Measurements from ENCODE around the gene LIMS2.

LIMS2 gene

DNA sequence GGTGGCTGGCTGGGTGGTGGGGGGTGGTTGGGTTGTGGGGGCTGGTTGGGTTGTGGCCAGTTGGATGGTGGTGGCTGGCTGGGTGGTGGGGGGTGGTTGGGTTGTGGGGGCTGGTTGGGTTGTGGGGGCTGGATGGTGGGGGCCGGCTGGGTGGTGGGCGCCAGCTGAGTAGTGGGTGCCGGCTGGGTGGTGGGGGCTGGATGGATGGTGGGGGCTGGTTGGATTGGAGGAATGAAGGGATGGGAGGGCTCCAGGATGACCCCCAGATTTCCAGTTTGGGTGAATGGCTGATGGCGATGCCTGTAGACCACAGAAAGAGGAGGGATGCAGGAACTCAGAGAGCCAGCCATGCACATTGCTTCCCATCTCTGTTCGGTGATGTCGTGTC is 56.1 kb downstream of the LIMS2 start:
- no peak for DNase-seq

DNA sequence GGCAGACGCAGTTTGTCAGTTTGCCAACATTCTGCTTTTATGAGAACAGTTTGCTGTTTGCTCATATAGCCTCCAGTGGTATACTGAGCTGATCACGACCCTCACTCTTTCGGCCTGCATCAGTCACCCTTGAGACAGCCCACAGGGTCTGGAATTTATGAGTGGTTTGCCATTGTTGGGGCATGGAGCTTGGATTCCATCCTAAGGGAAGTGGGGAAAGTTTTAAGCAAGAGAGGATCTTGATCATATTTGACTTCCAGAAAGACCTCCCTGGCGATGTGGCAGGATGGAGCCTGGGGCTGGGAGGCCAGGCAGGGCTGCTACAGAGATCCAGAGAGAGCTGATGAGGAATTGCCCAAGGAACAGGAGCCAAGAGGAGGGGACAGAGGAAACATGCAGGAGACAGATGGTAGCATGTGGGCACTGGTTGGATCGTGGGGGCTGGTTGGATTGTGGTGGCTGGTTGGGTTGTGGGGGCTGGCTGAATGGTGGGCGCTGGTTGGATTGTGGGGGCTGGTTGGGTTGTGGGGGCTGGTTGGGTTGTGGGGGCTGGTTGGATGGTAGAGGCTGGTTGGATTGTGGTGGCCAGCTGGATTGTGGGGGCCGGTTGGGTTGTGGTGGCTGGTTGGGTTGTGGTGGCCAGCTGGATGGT is 56.7 kb downstream of the LIMS2 start:
- no peak for DNase-seq

DNA sequence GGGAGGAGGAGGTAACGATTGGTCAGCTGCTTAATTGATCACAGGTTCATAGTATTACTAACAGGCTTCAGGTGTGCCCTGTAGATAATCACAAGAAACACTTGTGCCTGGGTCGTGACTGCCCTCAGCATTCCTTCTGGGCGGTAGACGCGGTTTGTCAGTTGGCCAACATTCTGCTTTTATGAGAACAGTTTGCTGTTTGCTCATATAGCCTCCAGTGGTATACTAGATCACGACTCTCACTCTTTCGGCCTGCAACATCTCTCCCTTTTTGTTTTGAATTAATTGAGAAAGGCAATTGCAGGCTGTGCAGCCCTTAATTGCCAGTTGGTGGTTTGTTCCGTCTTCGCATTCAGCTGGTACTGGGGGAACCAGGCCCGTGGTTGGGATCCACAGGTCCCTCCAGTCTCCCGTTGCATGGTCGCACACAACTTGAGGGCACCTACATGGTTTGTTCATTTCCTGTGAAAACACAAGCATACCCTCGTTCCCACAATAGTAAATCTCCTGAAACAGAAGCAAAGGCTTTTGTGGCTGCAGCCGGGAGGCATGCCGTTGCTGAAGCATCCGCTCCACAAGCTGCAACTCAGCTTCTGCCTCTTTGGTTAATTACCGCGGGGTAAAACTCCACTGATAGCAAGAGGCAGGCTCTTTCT is 59.7 kb downstream of the LIMS2 start:
- DNase-seq = no peak

DNA sequence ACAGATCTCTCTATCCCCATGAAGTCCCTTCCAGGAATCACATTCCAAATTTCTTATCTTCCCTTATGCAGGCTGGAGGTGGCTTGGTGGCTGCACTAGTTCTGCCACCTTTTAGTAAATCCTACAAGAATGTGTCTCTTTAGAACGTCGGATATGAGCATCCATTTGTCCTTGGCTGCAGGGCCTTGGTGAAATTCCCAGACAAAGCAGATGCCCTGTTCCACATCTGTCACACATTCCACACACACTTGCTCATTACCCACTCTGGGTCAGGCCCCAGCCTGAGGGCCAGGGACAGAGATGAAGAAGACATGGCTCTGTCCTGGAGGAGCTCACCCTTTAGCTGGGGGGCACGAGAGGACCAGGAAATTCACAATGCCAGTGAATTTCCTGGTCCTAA is 60.6 kb downstream of the LIMS2 start:
- DNase-seq = no peak

- no peak for DNase-seq
These were observed 61.1 kb downstream of the LIMS2 start for GRCh38 chr2:127614246-127614645.

DNA sequence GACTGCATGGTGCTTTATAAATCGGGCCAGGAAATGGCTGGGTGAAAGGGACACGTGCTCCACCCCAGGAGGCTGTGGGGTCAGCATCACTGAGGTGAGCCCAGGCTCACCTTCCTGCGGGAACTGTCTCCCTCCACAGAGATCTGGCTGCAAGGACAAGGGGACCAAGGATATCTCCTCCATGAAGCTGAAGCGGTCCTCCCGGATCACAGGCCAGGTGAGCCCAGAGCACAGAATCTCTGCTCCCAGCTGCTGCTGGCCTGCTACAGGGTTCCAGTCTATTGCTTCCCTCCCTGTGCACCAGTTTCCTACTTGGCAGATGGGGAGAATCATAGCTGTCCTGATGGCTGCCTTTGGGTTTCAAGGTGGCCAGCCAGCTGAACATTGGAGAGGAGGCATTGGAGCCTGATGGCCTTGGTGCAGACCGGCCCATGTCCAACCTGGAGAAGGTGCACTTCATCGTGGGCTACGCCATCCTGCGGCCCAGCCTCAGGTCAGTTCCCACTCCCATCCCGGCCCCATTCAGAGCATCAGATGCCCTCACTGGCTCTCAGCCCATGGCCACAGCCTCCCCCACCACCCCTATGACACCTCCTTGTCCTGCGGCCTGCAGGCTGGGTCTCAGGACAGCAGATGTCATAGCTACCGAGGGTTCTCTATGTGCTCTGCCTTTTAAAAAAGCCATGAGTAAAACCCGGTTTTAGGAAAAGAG is 63.1 kb downstream of the LIMS2 start:
- no peak for DNase-seq

DNA sequence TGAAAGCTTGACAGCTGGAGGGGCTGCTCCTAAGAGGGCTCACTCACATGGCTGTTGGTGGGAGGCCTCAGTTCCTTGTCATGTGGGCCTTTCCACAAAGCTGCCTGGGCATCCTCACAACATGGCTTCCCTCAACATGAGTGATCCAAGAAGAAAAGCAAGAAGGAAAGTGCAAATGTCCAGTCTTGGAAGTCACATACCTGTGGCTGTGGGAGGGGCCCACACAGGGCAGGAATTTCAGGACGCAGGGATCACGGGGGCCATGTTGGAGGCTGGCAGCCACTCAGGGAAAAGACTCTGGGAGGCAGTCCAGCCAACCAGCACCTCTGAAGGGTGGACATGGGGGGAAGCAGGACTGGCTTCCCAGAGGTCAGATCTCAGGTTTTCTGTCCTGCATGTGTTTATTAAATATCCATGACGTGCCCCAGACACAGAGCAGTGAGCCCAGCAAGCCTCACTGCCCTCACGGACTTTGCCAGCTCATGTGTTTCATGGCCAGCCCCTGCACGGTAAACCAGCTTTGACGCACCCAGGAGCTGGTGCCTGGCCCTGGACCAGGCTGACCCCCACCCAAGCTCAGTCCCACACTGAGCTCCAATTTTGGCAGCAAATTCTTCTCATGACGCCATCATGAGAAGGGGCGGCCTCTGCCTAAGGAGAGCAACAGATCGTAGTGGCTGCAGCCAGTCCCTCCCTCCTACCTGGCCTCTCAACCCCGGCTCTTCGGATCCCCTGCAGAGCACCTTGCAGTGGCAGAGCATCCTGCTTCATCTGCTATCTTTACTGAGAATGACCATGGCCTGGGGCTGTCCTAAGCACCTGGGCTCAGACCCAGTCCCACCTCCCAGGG is 64.0 kb downstream of the LIMS2 start:
- no peak for DNase-seq

DNA sequence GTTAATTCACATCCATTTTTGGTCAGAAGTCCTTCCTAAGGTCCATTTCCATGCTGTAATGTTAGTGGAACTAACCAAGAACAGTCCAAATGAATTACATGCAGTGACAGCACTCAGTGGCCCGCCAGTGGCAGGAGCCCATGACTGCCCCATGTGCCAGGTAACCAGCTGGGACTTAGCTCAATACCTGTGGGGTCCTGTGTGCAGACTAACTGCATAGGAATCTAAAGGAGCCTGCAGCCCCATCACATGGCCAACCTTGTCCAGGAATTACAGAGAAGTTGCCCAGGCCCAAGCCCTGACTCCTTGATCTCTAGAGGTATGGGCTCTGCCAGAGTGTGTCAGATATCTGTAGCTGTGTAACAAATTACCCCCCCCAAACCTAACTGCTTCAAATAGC is 64.8 kb downstream of the LIMS2 start:
- no peak for DNase-seq

GRCh38 chr2:127609818-127610217 is 65.5 kb downstream of the LIMS2 start:
- no peak for DNase-seq

DNA sequence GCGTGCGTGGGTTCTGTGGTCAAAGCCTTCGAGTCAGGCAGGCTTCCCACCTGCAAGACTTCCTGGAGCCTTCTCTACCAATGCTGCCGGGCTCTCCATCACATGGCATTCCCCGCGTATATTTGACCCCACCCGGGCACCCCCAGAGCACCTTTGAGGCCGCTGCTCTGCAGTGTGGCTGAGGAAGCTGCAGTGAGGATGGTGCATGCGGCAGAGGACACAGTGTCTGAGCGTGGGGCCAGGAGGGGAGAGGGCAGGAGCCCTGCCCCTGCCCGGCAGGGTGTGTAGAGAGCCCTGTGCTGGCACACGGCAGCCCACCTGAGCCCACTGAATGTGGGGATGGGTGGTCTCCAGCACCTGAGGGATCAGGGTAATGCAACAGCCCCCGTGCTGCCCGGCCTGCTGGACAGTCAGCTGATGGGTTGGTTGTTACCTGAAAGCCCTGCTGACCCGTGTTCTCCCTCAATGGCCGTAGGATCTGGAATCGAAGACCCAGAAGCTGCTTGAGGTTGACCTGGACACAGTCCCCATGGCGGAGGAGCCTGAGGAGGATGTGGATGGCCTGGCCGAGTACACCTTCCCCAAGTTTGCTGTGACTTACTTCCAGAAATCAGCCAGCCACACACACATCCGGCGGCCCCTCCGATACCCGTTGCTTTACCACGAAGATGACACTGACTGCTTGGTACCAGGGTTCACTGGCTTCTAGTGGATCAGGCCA is 66.1 kb downstream of the LIMS2 start:
- no peak for DNase-seq

DNA sequence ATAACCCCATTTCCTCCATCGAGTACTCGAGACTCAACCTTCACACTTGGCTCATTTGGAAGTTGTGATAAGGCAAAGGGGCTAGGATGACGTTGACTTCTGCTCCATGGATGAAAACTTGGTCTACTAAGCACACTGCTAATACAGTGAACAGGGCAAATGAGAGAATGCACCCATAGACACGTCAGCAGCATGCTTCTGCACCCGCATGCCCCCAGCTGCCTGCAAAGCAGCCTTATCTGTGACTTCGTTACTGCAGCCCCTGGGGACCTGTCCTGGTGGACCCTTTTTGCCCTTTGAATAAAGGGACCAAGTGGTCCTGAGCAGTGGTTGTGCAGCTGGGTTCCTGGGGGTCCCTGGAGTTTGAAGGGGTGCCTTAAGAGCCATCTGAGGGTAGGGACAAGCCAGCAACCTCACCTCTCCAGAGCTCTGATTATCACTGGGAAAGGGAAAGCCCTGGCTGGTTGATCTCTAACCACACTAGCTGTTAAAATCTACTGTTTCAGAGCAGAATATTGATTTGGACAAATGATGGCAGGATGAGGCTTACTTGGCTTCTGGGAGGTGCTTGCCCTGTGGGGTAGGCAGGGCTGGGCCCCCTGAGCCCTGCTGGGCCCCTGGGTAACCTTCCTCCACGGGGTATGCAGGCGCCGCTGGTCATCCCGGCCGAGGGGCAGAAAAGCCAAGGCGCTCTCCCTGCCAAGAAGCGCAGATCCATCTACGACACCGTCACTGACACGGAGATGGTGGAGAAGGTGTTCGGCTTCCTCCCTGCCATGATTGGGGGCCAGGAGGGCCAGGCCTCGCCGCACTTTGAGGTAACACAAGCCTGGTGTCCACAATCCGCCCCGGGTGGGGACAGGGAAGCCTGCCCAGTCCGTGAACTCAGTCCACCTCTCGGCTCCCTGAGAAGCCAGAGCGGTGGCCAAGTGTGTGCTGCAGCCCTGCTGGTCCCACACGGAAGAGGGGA is 67.0 kb downstream of the LIMS2 start:
- no peak for DNase-seq

DNA sequence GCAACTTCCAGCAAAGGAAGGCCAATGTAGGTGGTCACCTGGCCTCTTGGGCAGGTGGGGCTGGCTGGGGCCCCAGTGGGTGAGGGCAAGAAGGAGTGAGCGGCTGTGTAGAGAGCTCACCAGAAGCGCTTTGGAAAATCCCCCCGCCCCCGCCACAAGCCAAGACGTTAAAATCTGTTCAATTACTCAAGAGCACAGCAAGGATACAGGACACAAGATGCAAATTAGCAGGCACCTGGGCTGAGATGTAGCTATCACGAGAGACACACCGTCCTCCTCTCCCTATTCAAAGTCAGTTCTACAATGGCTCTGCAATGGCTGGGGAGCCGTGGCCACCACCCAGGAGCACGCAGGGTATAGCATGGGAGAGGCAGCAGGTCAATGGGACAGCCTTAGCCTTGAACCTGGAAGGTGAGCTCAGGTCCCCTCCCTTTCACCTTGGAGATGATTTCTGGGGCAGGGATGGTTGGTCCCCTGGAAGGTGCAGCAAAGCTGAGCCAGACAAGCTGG is 67.9 kb downstream of the LIMS2 start:
- DNase-seq = no peak

DNA sequence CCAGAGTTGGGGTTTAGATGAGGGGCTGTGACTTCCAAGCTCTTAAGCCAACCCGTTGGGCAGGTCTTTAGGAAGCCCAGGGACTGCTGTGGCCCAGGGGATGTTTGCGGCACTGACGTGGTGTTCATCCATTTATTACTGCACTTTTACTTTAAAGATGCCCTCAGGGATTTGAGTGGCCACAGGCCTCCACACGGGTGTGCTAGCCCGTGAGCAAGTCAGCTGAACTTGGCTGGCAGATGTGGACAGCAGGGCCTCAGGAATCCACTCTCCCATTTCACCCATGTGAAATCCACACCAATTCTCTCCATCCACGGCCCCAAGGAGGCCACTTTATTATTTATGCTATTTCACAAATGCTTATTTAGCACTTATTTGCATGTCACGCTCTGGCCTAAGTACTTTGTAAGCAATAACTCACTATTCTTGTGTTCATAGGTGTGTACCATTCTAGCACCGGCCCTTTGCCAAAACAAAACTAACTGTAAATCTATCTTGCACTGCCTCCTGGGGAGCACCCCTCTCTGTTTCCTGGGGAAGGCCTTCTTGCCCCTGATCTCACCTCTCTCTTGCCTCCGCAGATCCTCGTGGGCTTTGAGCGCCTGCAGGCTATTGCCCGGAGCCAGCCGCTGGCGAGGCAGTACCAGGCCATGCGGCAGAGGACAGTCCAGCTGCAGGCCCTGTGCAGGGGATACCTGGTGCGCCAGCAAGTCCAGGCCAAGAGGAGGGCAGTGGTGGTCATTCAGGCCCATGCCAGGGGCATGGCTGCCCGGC is 68.5 kb downstream of the LIMS2 start:
- no peak for DNase-seq

DNA sequence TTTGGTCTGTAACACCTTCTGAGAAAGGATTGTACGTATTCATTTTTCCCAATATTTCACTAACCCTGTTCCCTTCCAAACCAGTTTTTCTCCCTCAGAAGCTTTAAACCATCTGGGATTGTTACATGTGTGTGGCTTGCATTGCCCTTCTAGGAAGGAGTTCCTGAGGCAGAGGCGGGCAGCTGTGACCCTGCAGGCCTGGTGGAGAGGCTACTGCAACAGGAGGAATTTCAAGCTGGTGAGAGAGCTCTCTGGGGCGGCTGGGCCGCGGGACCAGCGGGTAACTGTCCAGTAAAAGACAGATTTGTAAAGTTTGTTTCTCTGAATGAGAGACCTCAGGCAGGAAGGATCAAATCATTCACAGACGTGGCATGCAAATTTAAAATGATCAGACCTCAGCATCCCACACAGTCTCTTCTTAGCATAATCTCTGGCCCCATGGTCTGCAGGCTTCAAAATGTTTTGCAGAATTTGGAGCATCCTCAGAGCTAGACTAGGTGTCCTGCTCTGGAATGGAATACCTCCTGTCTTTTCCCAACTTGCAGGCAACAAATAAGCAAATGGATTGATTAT is 69.6 kb downstream of the LIMS2 start:
- DNase-seq = no peak

GRCh38 chr2:127604986-127605385 is 70.3 kb downstream of the LIMS2 start:
- no peak for DNase-seq

- no peak for DNase-seq
These were observed 76.1 kb downstream of the LIMS2 start for GRCh38 chr2:127599211-127599610.

DNA sequence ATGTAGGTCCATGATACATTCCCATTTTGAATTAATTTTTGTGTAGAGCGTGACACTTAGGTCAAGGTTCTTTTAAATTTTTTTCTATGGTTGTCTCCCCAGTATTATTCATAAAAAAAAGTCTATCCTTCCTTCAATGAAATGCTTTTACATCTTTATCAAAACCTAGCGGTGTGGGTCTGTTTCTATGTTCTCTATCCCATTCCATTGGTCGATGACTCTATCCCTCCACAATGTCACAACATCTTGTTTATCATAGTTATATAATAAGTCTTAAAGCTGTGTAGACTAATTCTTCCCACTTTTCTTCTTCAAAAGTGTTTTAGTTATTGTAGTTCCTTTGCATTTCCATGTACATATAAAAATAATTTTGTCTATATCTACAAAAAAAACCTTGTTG is 76.6 kb downstream of the LIMS2 start:
- DNase-seq = no peak

DNA sequence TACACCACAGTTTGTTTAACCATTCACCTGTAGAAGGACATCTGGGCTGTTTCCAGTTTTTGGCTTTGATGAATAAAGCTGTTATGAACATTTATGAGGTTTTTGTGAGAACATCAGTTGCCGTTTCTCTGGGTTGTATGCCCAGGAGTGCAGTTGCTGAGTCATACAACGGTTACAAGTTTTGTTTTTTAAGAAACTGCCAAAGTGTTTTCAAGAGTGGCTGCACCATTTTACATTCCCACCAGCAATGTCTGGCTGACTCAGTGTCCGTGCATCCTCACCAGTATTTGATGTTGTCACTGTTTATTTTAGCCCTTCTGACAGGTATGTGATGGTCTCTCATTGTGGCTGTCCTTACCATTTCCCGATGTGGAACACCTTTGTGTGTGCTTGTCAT is 77.3 kb downstream of the LIMS2 start:
- DNase-seq = no peak

- DNase-seq = no peak
These were observed 78.0 kb downstream of the LIMS2 start for GRCh38 chr2:127597046-127597983.

All from activated CD4-positive, alpha-beta T cell treated with anti-CD3 and anti-CD28 coated beads for 4 hours (primary cell).